CD4-positive, alpha-beta T cell treated with Interferon gamma for 1 hour (primary cell): ENCODE results near the gene CTRB2.
"Not testable (repeated sequence)": the region's sequence is repeated elsewhere in the genome, so short reads cannot be mapped to it uniquely, and the experiment has no call there.

Experiments used
- DNase-seq: peaks from one replicate; pipeline ENCODE4 v3.0.0-alpha.2; 2020

The CTRB2 gene

DNA sequence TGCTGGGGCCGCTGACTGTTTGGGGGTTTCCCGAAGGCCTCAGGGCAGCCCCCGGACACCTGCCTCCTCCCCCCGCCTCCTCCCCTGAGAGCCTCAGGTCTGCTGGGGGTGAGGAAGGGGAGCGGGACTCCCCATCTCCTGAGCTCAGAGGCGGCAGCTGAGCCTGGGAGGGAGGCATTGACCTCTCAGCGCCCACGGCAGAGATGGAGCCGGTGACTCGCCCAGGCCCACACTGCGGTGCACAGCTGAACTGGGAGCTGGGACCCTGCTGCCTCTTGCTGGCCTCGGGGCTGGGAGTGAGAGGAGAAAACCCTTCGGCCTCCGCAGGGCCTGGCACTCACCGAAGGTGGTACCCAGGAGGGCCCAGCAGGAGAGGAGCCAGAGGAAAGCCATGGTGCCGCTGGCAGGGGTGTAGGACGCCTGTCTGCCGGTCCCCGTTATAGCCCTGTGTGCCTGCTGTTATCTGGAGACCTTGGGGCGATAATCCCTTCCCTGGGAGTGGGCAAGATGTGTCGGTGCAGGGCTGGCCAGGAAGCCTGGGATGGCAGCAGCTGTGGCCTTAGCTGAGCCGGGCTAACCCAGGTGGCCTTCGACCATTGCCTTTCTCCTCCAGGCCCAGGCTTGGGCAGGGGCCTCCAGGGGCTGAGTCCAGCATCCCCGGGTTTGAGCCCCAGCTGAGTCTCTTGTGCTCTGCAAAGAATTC lies at the start of gene CTRB2:
Gene CTRB2 (minus strand): TSS at position 413 of the 703 bp plus-strand sequence. CDS start 20 bp downstream, at position 393.
- no peak for DNase-seq

GRCh38 chr16:75256059-75256571 lies 49.2 kb upstream of the CTRB2 start:
- no peak for DNase-seq

GRCh38 chr16:75254359-75254837 lies 47.4 kb upstream of the CTRB2 start:
- DNase-seq = no peak

- DNase-seq = no peak
These were observed 46.3 kb upstream of the CTRB2 start for GRCh38 chr16:75252946-75253911.

- DNase-seq = no peak
These were observed 45.3 kb upstream of the CTRB2 start for GRCh38 chr16:75252049-75252864.

DNA sequence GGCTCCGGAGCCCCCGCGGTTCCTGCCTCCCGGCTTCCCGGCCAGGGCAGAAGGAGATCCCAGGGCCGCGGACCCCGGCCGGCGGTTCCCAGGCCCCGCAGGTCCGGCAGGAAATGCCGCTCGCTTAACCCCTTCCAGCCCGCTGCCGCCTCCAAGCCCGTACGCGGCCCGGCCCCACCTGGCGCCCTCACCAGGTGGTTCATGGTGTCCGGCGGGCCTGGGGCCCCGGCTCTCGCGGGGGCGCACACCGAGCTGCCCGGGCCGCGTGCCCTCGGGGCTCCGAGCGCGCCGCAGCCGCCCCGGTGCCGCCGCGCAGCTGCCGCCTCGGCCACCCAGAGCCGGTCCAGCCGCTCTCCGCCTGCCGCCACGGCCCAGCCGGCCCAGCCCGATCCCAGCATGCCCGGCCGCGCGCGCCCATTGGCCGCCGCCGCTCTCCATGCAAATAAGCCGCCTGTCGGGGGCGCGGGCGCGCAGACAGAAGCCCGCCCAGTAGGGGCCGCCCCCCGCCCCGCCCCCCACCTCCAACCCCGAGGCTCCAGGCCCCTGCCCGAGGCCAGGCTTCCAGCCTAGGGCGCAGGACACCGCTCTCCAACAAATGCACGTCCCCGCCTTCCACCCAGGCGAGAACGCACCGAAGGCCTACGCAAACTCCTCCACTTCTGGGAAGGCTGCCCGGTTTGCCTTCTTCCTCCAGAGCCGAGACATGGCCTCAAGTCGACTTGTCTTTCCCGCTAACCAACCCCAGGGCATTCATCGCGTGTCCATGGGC lies 44.5 kb upstream of the CTRB2 start, which contains the start of gene BCAR1:
Gene BCAR1 (minus strand): TSS at position 345 of the 769 bp plus-strand sequence. CDS start 142 bp downstream, at position 203.
- no peak for DNase-seq

GRCh38 chr16:75250809-75251279 lies 43.9 kb upstream of the CTRB2 start:
- no peak for DNase-seq

DNA sequence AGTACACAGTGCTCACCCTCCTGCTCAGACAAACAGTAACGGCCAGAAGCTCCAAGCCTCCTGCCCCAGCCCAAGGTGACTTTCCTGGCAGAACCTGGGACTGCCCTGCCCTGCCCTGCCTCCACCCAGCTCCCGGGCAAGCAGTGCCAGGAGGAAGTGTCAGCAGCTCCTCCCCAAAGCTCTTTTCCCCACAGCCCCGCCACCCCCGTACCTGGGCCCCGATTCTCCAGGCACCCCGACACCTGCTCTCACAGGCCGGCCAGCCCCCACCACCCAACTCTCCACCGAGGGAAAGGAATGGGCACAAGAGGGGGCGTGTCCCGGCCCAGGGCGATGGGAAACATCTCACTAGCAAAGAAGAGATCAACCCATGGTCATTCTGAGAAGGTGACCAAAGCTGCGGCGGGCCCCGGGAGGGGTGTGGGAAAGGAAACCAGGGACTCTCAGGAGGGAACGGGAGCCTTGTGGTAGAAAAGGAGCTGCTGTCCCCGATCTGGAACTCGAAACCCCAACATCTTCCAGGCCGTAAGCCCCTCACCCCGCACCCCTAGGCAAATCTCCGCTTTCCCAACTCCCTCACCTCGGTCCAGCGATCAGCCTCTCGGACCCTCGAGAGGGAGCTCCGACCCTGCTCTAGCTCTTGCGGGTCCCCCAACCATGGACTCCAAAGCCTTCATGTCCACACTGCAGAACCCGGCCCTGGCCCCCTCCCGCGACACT lies 43.3 kb upstream of the CTRB2 start:
- no peak for DNase-seq

DNA sequence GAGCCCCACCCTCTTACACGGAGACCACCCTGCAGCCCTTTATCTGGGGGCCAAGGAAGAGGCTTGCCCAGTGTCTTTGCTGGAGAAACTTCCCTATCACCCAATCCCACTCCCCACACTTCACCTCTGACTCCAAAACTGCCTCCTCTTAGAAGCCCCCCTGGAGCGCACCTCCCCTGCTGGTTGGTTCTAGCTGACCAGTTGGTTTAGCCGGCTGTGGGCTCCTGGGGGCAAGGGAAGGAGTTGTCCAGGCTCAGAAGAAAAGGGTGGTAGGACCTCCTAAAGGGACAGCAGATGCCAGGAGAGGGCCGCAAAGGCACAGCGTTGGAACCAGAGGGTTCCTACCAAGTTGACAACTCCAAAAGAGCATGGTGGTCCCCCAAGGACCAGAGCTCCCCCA lies 42.5 kb upstream of the CTRB2 start:
- DNase-seq = no peak

DNA sequence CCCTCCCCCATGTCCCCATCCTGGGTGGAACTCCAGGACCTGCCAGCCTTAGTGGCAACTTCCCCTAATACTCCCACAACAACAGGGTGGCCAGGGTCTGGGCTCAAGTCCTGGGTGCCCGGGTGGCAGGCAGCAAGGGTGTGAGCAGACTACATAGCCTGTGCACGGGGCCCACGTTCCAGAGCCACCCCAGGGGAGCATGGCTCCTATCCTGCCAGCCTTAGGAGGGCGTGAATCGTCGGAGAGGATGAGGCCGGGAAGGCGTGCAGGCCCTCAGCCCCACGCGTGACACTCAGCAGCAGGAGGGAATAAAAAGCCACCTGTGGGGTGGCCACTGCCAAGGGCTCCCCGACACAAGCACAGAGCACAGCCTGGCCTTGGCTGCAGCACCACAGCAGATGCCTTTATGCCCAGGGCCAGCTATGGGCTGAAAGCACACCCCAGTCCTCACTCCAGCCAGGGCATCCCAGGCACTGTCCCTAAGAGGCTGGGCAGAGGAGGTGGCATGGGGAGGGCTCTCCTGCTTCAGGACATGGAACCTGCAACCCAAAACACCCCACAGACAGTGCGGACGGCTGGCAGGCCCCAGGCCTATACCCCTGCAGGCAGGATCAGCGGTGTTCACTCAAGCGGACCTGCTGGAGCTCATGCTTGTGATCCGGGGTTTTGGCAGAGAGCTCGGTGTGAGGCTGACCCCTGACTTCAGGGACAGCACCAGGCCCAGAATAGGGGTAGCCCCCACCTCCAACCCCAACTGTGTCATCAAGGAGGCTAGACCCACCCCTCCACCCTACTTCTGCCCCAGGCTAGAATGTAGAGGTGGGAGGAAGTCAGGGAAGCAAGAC lies 41.8 kb upstream of the CTRB2 start:
- no peak for DNase-seq

DNA sequence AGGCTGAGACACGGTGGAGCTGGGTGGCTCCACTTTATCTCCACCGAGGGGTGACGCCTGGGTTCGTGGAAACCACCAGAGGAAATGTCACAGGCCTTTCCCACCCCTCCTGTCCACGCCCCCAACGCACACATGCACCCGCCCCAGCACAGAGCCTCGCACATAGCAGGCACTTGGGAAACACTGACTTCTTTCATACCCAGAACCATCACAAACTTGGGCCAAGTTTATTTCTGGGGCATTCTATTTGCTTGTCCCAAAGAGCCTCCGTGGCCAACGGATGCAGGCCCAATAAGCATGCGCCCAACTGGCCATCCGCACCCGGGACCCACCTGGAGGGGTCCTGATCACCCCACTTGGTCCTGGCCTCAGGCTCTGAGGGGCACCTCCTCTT lies 41.2 kb upstream of the CTRB2 start:
- DNase-seq = no peak

DNA sequence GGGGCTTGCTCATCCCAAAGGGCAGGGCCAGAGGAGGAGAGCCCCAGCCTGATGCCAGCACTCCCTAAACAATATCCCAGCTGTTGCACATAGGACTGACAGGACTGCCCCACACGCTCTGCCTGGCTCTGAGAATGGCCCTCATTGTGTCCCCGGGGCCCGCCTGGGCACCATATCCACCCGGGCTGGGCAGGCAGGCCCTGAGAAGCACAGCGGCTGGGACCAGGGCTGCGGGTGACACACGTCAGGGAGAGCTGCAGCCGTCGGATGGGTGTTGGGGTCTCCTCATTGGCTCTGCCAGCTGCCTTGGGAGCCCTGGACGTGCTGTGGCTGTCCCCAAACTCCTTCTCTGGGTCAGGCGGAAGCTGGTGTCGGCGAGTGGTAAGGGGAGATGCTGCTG lies 40.3 kb upstream of the CTRB2 start:
- DNase-seq = no peak

DNA sequence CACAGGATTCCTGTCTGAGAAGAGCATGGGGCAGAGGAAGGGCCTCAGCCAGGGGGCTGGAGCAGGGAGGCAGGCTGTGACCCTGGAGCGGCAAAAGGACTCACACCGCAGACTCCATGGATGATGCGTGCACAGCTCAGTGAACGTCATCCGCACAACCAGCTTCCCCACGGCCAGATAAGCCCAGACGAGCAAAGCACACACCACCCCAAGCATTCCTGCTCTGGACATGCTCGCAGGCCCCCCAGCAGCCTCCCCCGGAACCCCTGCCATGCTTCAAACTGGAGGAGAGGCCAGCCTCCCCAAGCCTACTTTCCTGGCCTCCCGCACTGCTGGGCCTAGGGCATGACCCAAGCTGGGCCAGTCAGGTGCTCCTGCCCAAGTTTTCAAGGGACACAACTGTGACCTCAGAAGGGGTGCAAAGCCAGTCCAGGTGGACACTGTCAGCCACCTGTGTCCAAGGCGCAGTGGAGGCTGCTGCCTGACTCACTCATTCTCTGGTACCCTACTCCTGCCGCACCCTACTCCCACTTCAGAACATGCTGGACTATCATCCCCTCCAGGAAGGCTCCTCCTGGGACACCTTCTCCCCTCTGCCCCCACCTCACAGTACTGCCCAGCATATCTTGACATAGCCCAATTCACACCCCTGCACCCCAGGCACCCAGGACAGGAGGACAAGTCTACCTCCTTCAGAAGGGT lies 39.7 kb upstream of the CTRB2 start:
- DNase-seq = no peak

DNA sequence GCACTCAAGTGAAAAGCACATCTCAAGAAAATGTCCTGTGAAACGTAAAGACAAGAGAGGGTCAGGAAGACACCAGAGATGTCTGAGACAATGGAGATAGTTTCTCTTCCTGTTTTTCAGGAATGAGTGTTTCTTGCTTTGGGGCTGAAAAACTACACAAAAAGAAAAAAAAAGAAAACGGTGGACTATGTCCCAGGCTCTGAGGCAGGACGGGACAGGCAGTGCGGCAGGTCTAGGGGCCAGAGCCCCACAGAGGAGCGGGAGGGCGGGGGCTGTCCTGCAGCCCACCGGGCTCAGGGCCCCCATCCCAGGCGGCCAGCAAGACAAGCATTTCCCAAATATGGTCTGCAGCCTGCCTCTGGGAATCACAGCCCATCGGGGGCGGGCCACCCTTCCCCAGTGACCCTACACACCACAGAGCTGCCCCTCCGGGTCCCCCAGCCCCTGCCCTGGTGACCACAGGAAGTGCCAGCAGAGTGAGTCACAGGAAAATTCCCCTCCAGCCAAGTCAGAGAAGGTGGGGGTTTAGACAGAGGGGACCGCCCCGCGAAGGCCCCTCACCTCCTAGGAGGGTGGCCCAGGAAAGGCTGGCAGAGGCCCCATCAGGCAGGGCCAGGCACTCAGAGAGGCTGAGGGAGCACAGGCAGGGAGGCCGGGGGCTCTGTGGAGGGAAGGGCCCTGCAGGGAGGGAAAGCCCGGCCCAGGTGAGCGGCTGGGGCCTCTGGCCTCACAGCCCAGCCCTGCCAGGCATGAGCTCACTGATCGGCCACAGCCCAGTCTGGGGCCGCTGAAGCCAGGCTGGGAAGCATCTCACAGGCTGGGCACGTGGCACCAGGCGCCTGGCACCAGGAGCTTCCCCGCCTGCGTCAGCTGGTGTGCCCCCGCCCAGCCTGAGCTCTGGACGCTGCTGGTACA lies 38.1 kb upstream of the CTRB2 start:
- DNase-seq = no peak

- no peak for DNase-seq
These were observed 37.4 kb upstream of the CTRB2 start for GRCh38 chr16:75244225-75244809.

DNA sequence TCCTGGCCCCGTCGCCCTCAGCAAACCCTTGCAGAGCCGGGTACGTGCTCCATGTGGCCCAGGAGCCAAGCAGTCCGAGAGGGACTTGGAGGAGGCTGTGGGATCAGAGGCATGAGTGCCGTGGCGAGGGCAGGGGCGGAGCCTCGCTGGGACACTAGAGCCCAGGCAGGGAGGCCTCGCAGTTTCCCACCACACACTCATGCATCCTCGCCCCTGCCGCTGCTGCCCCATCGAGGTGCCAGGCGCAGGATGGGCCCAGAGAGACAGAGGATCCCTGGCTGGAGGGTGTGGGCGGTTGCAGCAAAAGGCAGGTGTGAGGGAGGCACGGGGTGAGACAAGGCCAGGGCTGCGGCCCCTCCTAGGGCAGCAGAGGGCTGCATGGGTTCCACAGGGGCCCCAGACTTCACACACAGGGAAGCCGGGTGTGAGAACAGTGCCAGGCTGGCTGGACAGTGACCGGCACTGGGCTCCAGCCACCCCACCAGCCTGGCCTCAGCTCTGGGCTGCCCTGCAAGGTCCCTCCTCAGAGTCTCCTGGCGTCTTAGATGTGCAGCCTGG lies 36.8 kb upstream of the CTRB2 start:
- no peak for DNase-seq

- not testable (repeated sequence) for DNase-seq
These were observed 35.6 kb upstream of the CTRB2 start for GRCh38 chr16:75242436-75243078.
